Measurements from ENCODE around the gene ALG6. TPM values are rescaled to one million over a fixed set of nuclear protein-coding genes. Genes with fewer than 3 reads are reported as not detected.

ALG6 gene
- total RNA-seq, 1 experiment from 2014 or later = 21.4 TPM

GRCh38 chr1:63461661-63462230 is 94.3 kb downstream of the ALG6 start:
- no peak for TF ChIP-seq CTCF (conservative IDR thresholded peaks at IDR 0.05)
- H3K9me3 Mint-ChIP-seq = peaks cover 14 to 22% of the 10 kb centered on the region in 2 experiments
- H3K4me3 Mint-ChIP-seq = no peak overlapping the region
- no peak overlapping the region for H2AFZ ChIP-seq (ENCODE audit: low read length)
- no peaks in the 10 kb centered on the region for H3K4me1 Mint-ChIP-seq
- no peak overlapping the region for H4K5ac ChIP-seq (ENCODE audit: insufficient read length, low read depth, low read length)
- no peaks in the 10 kb centered on the region for H3K9me3 ChIP-seq (ENCODE audit: control insufficient read depth, low read depth, low read length)
- H4K8ac ChIP-seq (replicated peaks; ENCODE audit: insufficient read length, low read depth, low read length) = no peak overlapping the region
- WGBS (ENCODE audit: extremely low coverage, insufficient read length, low lambda C conversion rate) = no CpG with 5 or more reads among the region's 1 CpG
- H3K56ac ChIP-seq (ENCODE audit: insufficient read length, low read depth, low read length) = no peak overlapping the region
- no peaks in the 10 kb centered on the region for H3K27me3 ChIP-seq (ENCODE audit: insufficient read depth, low read length)
- H3K23me2 ChIP-seq (ENCODE audit: insufficient read length, low read depth, low read length, poor library complexity, severe bottlenecking) = no peaks in the 10 kb centered on the region
- no peak overlapping the region for H3K27ac ChIP-seq (ENCODE audit: insufficient read length, low read depth, low read length)
- H3K79me2 ChIP-seq (ENCODE audit: insufficient read depth, low read length) = no peaks in the 10 kb centered on the region
- H3K4me2 ChIP-seq (ENCODE audit: insufficient read depth, insufficient read length, low read length) = no peak overlapping the region
- peaks cover 22 to 24% (median 23%) of the 10 kb centered on the region in 3 experiments for H3K36me3 Mint-ChIP-seq (ENCODE audit: insufficient read depth in 1 of 3, low read depth in 3 of 3)
- no peak overlapping the region for H2BK15ac ChIP-seq (ENCODE audit: low read depth, low read length)
- no peak for DNase-seq
- H2AK5ac ChIP-seq (ENCODE audit: insufficient read length, low read length) = no peak overlapping the region
- no peak overlapping the region for H2BK20ac ChIP-seq (ENCODE audit: low read depth, low read length, poor library complexity, severe bottlenecking)
- H3K27me3 Mint-ChIP-seq (ENCODE audit: low read depth) = no peaks in the 10 kb centered on the region
- H3K4ac ChIP-seq (ENCODE audit: low read depth, low read length) = no peak overlapping the region
- H3K23ac ChIP-seq (ENCODE audit: insufficient read length, low read depth, low read length) = no peak overlapping the region
- no peak overlapping the region for H2BK5ac ChIP-seq (ENCODE audit: insufficient read length, low read length)
- H3K27ac Mint-ChIP-seq = no peak overlapping the region
- no peak overlapping the region for H4K91ac ChIP-seq (ENCODE audit: insufficient read length, low read depth, low read length)
- H3K18ac ChIP-seq (ENCODE audit: insufficient read length, low read depth, low read length) = no peak overlapping the region
- no peak overlapping the region for H3K14ac ChIP-seq (ENCODE audit: insufficient read depth, low read length)
- no peak overlapping the region for H2BK120ac ChIP-seq (ENCODE audit: low read depth, low read length, poor library complexity, severe bottlenecking)
- H3T11ph ChIP-seq (ENCODE audit: low read length) = no peak overlapping the region
- H3K9ac ChIP-seq (ENCODE audit: extremely low read depth, insufficient read length, low read length) = no peak overlapping the region
- no peaks in the 10 kb centered on the region for H3K79me1 ChIP-seq (ENCODE audit: insufficient read depth, low read depth, low read length, poor library complexity, severe bottlenecking)
- H2BK12ac ChIP-seq (ENCODE audit: insufficient read length, low read depth, low read length) = no peak overlapping the region
- no peaks in the 10 kb centered on the region for H3K4me1 ChIP-seq (ENCODE audit: insufficient read depth, low read length)
- no peaks in the 10 kb centered on the region for H4K20me1 ChIP-seq (ENCODE audit: control insufficient read depth, insufficient read depth, insufficient read length)

All from H9 (cell line).